GM12873 (cell line): ENCODE measurements around the gene VSTM2B.

Experiments used
- CTCF ChIP-seq: IDR thresholded peaks from 2 replicates; pipeline ENCODE4 v1.5.1; 2012; ENCODE audit warnings: low read depth, mild to moderate bottlenecking, moderate library complexity, low read length, control low read depth; ENCODE audit not compliant: insufficient read depth; ENCODE audit errors: missing control alignments

Gene VSTM2B

GRCh38 chr19:29529646-29530539 lies 4.1 kb downstream of the VSTM2B start:
- TF ChIP-seq CTCF = no peak

- no peak for TF ChIP-seq CTCF
Measured at GRCh38 chr19:29530540-29531457, 5.0 kb downstream of the VSTM2B start.

DNA sequence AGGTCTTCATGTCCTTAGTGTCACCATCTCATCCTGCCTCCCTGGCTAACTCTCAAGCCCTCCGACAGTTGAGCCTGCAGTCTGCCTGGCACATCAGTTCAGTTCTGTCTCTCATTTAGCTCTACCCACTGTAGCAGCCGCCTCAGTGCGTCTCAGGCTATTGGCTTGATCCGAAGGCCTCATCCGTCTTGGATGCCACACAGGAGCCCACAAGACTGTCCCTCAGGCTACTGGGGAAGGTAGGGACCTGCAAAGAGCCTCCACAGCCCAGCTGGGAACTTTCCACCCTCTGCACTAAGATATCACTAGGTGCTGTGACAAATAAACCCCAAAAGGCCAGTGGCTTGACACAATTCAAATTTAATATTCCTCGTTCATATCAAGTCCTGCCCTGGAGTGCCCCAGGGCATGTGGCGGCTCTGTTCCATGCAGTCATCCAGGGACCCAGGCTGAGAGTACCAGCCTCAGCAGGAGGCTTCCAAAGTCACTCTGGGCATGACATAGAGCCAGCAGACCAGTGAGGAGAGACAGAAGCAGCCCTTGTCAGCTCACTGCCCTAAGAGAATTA lies 5.7 kb downstream of the VSTM2B start:
- TF ChIP-seq CTCF = no peak

DNA sequence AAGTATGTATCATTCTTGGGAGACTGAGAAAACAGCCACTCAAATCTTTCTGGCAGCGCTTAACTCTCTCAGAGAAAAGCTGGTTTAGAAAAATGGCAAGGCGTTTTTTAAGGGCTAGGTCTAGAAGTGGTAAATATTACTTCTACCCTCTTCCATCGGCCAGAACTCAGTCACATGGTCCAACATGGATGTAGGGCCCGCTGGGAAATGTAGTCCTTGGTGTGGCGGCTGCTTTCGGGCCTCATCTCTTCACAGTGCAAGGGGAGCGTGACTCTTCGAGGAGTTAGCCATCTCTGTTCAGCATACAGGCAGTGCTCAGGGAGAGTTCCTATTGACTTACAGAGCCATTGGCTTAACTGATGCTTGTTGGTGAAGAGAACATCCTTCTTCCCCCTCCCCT lies 6.3 kb downstream of the VSTM2B start:
- TF ChIP-seq CTCF = no peak

GRCh38 chr19:29532956-29533355 lies 7.2 kb downstream of the VSTM2B start:
- no peak for TF ChIP-seq CTCF

GRCh38 chr19:29533578-29534544 lies 8.1 kb downstream of the VSTM2B start:
- TF ChIP-seq CTCF = no peak
